ENCODE measurements around the gene PDIA3. TPM values are rescaled to one million over a fixed set of nuclear protein-coding genes. Genes with fewer than 3 reads are reported as not detected.

Gene PDIA3
- total RNA-seq, 1 experiment from 2014 or later, result 445 TPM

GRCh38 chr15:43789409-43789808, 43.2 kb downstream of the PDIA3 start:
- Histone ChIP-seq H3K36me3 (ENCODE audit: low read depth) (peaks cover 3% of the 10 kb centered on the region; the same call in 1 of the 2 replicates), H3F3A (ENCODE audit: insufficient read depth, low read depth) (peaks cover 7% of the 10 kb centered on the region; the same call in 1 of the 2 replicates), H3K79me2 (ENCODE audit: low read depth) (peaks cover 21% of the 10 kb centered on the region), H3K9me2 (ENCODE audit: insufficient read depth) (no peaks in the 10 kb centered on the region), H3K4me3 (no peak overlapping the region), H3K27me3 (ENCODE audit: insufficient read depth, low read depth) (no peaks in the 10 kb centered on the region), H3K4me2 (no peak overlapping the region), H3K9me3 (ENCODE audit: insufficient read depth, low read depth) (no peaks in the 10 kb centered on the region), H3K4me1 (replicated peaks; ENCODE audit: insufficient read depth) (peaks cover 6% of the 10 kb centered on the region; the same call in 1 of the 2 replicates), H4K20me1 (ENCODE audit: insufficient read depth) (no peaks in the 10 kb centered on the region), H2AFZ (no peak overlapping the region), H3K27ac (no peak overlapping the region)
- intact Hi-C loops (cut with micrococcal nuclease; ENCODE audit: unreplicated experiment), result no loop called here
- BruUV-seq (replicated peaks), result no TSS peak
- CTCF ChIA-PET, result no interaction called here
- TF ChIP-seq CTCF (conservative IDR thresholded peaks at IDR 0.05) (no peak), EZH2 (IDR thresholded peaks at IDR 0.05; ENCODE audit: low read depth) (no peak)
- POLR2A ChIA-PET (ENCODE audit: unreplicated experiment), result interaction anchor here (0.6 kb wide), 1 partner anchor 11 kb away, joined by 7 read pairs; the partner anchor contains the start of gene HYPK
- DNase-seq, result no peak

- peak within 1 kb of the TSS; percentile 65 for H3K27ac ChIP-seq
- peaks cover 13% of the 10 kb centered on the region for H3K36me3 ChIP-seq (ENCODE audit: low read depth)
- peak within 1 kb of the TSS; percentile 77 for H3K4me3 ChIP-seq
- peaks cover 32% of the 10 kb centered on the region for H3K79me2 ChIP-seq (ENCODE audit: low read depth)
- no peak for TF ChIP-seq EZH2 (IDR thresholded peaks at IDR 0.05; ENCODE audit: low read depth)
- no peak for TF ChIP-seq CTCF (conservative IDR thresholded peaks at IDR 0.05)
- ChIA-PET CTCF (no interaction called here), POLR2A (ENCODE audit: unreplicated experiment) (interaction anchor here (0.6 to 0.7 kb wide), 2 partner anchors 299 to 934 kb away, joined by 5 to 9 read pairs; no protein-coding TSS in a partner anchor)
- H3K9me2 ChIP-seq (ENCODE audit: insufficient read depth), result no peaks in the 10 kb centered on the region
- BruUV-seq (replicated peaks), result TSS peak; percentile 58
- intact Hi-C loops (cut with micrococcal nuclease; ENCODE audit: unreplicated experiment), result no loop called here
- no peaks in the 10 kb centered on the region for H4K20me1 ChIP-seq (ENCODE audit: insufficient read depth)
- H3K9me3 ChIP-seq (ENCODE audit: insufficient read depth, low read depth), result no peaks in the 10 kb centered on the region
- peak; percentile 90 to 99 for DNase-seq
- H2AFZ ChIP-seq, result peak within 1 kb of the TSS; percentile 85
- H3K4me2 ChIP-seq, result peak within 1 kb of the TSS; percentile 85
- H3F3A ChIP-seq (ENCODE audit: insufficient read depth, low read depth), result peaks cover 21% of the 10 kb centered on the region; the same call in 1 of the 2 replicates
- H3K4me1 ChIP-seq (replicated peaks; ENCODE audit: insufficient read depth), result peaks cover 6% of the 10 kb centered on the region; the same call in 1 of the 2 replicates
- no peaks in the 10 kb centered on the region for H3K27me3 ChIP-seq (ENCODE audit: insufficient read depth, low read depth)
These were observed 45.9 kb downstream of the PDIA3 start, which contains the start of gene SERF2 for GRCh38 chr15:43791993-43792760. TSS of gene SERF2 (plus strand) at chr15:43792320. CDS start at chr15:43792377, 57 bp downstream.

- Histone ChIP-seq H3K36me3 (ENCODE audit: low read depth) (peaks cover 13% of the 10 kb centered on the region), H3K9me2 (ENCODE audit: insufficient read depth) (no peaks in the 10 kb centered on the region), H3K27ac (peak overlapping the region; percentile 59), H3K9me3 (ENCODE audit: insufficient read depth, low read depth) (no peaks in the 10 kb centered on the region), H3F3A (ENCODE audit: insufficient read depth, low read depth) (peaks cover 26% of the 10 kb centered on the region; the same call in 1 of the 2 replicates), H3K27me3 (ENCODE audit: insufficient read depth, low read depth) (no peaks in the 10 kb centered on the region), H2AFZ (peak overlapping the region; percentile 85; the same call in 1 of the 2 replicates), H3K4me1 (replicated peaks; ENCODE audit: insufficient read depth) (peaks cover 6% of the 10 kb centered on the region; the same call in 1 of the 2 replicates), H3K4me3 (peak overlapping the region; percentile 77), H4K20me1 (ENCODE audit: insufficient read depth) (no peaks in the 10 kb centered on the region), H3K4me2 (peak overlapping the region; percentile 85), H3K79me2 (ENCODE audit: low read depth) (peaks cover 32% of the 10 kb centered on the region)
- ChIA-PET CTCF (interaction anchor here (0.8 kb wide), 1 partner anchor 22 kb away, joined by 3 read pairs; no protein-coding TSS in a partner anchor), POLR2A (ENCODE audit: unreplicated experiment) (interaction anchor here (0.6 kb wide), 1 partner anchor 300 kb away, joined by 5 read pairs; no protein-coding TSS in a partner anchor)
- TF ChIP-seq EZH2 (IDR thresholded peaks at IDR 0.05; ENCODE audit: low read depth) (no peak), CTCF (conservative IDR thresholded peaks at IDR 0.05) (no peak)
- BruUV-seq (replicated peaks), result TSS peak; percentile 68
- DNase-seq, result no peak
- intact Hi-C loops (cut with micrococcal nuclease; ENCODE audit: unreplicated experiment), result no loop called here
These were observed 46.7 kb downstream of the PDIA3 start for GRCh38 chr15:43792761-43793476.

All from PC-9 (cell line).